Measurements from ENCODE around the gene EPB41L4A.
"Not testable (repeated sequence)": the region's sequence is repeated elsewhere in the genome, so short reads cannot be mapped to it uniquely, and the experiment has no call there.

Gene EPB41L4A

DNA sequence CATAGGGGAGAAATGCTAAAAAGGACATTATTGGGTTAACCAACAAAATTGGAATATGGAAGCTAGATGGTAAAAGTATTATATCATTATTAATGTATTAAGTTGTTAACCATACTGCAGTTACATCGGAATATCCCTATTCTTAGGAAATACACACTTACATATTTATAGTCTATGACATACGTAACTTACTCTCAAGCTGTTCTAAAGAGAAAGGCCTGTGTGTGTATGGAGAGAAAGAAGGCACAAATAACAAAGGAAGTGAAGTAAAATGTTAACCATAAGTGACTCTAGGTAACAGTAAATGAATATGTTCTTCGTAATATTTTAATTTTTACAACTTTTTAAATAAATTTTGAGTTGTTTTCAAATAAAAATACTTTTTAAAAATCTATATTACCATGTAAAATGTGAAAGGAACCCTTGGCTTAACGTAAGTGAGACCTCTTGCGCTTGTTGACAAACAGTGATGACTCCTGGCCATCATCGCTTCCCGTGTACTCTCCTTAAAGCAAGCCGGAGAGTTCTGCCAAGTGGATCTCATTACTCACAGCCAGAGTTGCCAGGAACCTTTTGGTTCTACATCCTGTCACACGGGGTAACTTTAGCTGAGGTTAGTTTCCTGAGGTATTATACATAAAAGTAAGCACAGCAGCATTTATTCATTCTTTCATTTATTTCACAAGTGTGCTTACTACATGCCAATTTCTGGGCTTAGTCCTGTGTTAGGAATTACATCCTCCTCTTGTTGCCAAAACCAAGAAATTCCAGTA lies 165.4 kb downstream of the EPB41L4A start:
- Mint-ChIP-seq H3K9me3 (no peaks in the 10 kb centered on the region), H3K36me3 (ENCODE audit: low read depth) (no peaks in the 10 kb centered on the region)

DNA sequence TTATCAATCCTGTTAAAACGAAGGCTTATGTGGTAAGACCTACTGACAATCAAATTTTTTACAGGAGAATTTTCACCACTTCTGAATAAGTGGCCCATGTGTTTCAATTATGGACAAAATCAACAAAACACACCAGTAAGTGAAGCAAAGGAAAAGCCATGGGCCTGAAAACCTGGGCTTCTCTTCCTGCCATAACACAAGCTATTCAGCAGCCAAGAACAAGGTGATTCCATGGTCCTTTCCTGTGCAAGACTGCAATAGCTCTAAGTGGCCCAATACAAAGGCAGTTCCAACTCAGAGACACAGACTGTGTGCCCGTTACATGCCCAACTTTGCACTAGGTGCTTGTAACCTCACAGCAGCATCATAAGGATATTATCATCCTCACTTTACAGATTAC lies 168.5 kb downstream of the EPB41L4A start:
- Mint-ChIP-seq H3K4me1 (ENCODE audit: low read depth) (no peaks in the 10 kb centered on the region), H3K27me3 (ENCODE audit: low read depth) (peaks cover 7% of the 10 kb centered on the region), H3K27ac (no peak overlapping the region), H3K4me3 (no peak overlapping the region), H3K9me3 (no peaks in the 10 kb centered on the region), H3K36me3 (ENCODE audit: low read depth) (no peaks in the 10 kb centered on the region)

More for the DNA sequence above, 165.4 kb downstream of the EPB41L4A start:
- Mint-ChIP-seq H3K27ac (no peak overlapping the region), H3K4me1 (ENCODE audit: low read depth) (no peaks in the 10 kb centered on the region), H3K27me3 (ENCODE audit: low read depth) (peaks cover 7% of the 10 kb centered on the region), H3K4me3 (no peak overlapping the region)

DNA sequence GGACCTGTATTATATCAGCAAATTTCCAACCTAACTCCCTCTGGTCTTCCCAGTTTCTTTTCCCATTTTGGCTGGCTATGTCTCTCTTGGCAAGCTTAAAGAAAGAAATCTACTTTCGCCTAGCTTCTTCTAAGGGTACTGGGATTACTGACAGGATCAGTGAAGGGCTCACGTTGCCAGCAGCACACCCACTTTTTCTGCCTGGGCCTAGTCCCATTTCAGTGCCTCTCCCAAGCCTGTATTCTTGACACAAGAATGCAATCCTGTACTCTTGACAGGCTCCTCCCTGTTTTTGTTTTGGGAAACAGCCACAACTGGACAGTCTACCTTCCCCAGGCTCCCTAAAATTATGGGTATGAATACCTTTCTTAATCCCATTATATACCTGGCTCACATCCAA lies 170.5 kb downstream of the EPB41L4A start:
- Mint-ChIP-seq H3K4me3 (no peak overlapping the region), H3K27me3 (ENCODE audit: low read depth) (peaks cover 15% of the 10 kb centered on the region), H3K36me3 (ENCODE audit: low read depth) (no peaks in the 10 kb centered on the region), H3K4me1 (ENCODE audit: low read depth) (no peaks in the 10 kb centered on the region), H3K27ac (no peak overlapping the region), H3K9me3 (no peaks in the 10 kb centered on the region)

DNA sequence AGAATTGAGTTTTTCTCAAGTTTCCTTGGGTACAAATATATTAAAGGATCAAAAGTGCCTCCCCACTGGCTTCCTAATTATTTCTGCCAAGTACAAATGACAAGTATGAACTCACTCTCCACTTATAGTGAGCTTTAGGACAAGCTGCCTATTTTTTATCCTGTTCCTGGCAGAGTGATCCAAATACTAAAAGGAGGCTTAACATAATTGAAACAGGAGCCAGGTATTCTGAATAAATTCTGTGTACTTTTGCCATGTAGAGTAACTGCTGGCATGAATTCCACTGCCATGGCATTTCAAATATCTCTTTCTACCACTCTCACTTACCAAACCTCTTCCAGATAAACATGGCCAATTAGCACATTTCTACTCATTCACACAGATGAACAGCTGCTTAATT lies 171.1 kb downstream of the EPB41L4A start:
- H3K9me3 Mint-ChIP-seq: no peaks in the 10 kb centered on the region
- H3K4me3 Mint-ChIP-seq: no peak overlapping the region
- H3K4me1 Mint-ChIP-seq (ENCODE audit: low read depth): no peaks in the 10 kb centered on the region
- H3K27ac Mint-ChIP-seq: no peak overlapping the region
- peaks cover 15% of the 10 kb centered on the region for H3K27me3 Mint-ChIP-seq (ENCODE audit: low read depth)
- no peaks in the 10 kb centered on the region for H3K36me3 Mint-ChIP-seq (ENCODE audit: low read depth)

DNA sequence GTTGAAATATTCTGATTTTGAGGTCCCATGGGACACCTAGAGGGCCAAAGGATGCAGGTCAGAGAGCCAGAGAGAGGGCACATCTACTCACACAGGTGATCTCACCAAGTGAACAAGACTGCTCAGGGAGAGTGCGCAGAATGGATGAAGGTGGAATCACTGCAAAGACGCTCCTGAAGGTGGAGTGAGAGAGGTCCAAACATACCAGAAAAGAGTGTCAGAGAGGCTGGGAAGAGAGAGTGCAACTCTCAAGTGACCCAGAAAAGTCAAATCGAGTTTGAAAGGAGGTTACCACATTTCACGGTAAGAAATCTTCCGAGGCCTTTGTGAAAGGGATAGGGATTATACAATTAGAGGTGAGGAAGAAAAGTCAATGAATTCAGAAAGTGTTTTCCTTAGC lies 173.4 kb downstream of the EPB41L4A start:
- Mint-ChIP-seq H3K4me1 (ENCODE audit: low read depth) (no peaks in the 10 kb centered on the region), H3K27ac (no peak overlapping the region), H3K9me3 (no peaks in the 10 kb centered on the region), H3K4me3 (no peak overlapping the region), H3K27me3 (ENCODE audit: low read depth) (peaks cover 15% of the 10 kb centered on the region), H3K36me3 (ENCODE audit: low read depth) (no peaks in the 10 kb centered on the region)

DNA sequence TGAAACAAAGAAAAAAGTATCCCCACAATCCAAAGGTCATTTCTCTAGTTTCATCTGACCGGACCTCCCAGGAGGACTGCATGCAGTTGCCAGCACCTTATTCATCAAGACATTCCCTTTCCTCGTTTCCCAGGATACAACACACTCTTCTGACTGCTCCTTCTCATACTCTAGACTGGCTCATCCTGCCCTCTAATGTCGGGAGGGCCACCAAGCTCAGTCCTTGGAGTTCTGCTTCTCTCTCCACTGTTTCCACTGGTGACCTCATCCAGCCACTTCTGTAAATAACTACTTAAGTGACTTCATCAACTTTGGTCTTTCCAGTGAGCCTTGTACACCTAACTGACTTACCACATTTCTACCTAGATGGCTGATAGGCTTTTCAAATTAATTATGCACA lies 179.1 kb downstream of the EPB41L4A start:
- Mint-ChIP-seq H3K4me3 (no peak overlapping the region), H3K27ac (no peak overlapping the region), H3K4me1 (ENCODE audit: low read depth) (no peaks in the 10 kb centered on the region), H3K36me3 (ENCODE audit: low read depth) (no peaks in the 10 kb centered on the region), H3K27me3 (ENCODE audit: low read depth) (peaks cover 6% of the 10 kb centered on the region), H3K9me3 (no peaks in the 10 kb centered on the region)

DNA sequence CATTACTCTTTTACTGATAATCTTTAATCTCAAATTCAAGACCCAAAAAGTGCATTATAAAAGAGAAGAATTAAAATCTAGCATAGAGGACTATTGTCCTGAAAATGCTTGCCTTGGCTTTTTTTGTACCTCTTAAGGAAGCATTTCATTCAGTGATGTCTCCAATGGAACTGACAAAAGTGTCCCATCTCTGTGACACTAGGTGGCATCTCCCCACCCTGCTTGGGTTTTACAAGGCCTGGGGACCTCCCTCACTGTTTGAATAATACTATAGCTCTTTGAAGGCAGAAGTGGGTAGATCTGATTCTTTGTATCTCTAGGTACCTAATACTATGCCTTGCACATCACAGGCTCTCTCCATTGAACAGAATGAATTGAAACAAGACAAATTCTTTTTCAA lies 180.6 kb downstream of the EPB41L4A start:
- no peak overlapping the region for H3K4me3 Mint-ChIP-seq
- no peaks in the 10 kb centered on the region for H3K9me3 Mint-ChIP-seq
- H3K4me1 Mint-ChIP-seq (ENCODE audit: low read depth): no peaks in the 10 kb centered on the region
- H3K27me3 Mint-ChIP-seq (ENCODE audit: low read depth): no peaks in the 10 kb centered on the region
- no peaks in the 10 kb centered on the region for H3K36me3 Mint-ChIP-seq (ENCODE audit: low read depth)
- H3K27ac Mint-ChIP-seq: no peak overlapping the region

DNA sequence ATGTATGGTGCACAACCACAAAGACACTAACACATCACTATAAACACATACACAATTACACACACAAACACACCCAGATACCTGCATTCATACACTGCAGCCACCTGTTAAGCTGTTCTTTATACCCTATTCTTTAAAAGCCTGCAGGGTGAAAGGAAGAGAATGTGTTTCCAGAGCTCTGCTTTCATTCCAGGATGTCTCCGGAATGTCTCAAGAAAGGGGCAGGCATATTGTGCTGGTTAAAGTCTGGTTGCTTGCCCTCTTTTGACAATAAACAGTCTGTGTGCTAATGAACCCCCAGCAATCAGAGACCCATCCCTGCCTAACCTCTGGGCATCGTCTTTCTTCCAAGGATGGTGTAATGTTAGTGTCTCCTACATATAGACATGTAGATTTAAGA lies 181.6 kb downstream of the EPB41L4A start:
- no peaks in the 10 kb centered on the region for H3K36me3 Mint-ChIP-seq (ENCODE audit: low read depth)
- H3K9me3 Mint-ChIP-seq: no peaks in the 10 kb centered on the region
- H3K4me3 Mint-ChIP-seq: no peak overlapping the region
- no peaks in the 10 kb centered on the region for H3K27me3 Mint-ChIP-seq (ENCODE audit: low read depth)
- no peaks in the 10 kb centered on the region for H3K4me1 Mint-ChIP-seq (ENCODE audit: low read depth)
- no peak overlapping the region for H3K27ac Mint-ChIP-seq

DNA sequence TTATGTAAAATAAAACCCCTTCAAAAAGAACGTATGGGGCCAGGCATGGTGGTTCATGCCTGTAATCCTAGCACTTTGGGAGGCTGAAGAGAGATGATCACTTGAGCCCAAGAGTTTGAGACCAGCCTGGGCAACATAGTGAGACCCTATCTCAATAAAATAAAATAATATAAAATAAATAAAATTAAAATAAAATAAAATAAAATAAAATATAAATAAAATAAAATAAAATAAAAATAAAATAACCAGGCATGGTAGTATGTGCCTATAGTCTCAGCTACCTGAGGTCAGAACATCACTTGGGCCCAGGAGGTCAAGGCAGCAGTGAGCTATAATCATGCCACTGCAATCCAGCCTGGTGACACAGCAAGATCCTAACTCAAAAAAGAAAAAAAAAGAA lies 185.1 kb downstream of the EPB41L4A start:
- Mint-ChIP-seq H3K27me3 (ENCODE audit: low read depth) (no peaks in the 10 kb centered on the region), H3K9me3 (no peaks in the 10 kb centered on the region), H3K4me1 (ENCODE audit: low read depth) (no peaks in the 10 kb centered on the region), H3K36me3 (ENCODE audit: low read depth) (no peaks in the 10 kb centered on the region), H3K27ac (no peak overlapping the region), H3K4me3 (no peak overlapping the region)

DNA sequence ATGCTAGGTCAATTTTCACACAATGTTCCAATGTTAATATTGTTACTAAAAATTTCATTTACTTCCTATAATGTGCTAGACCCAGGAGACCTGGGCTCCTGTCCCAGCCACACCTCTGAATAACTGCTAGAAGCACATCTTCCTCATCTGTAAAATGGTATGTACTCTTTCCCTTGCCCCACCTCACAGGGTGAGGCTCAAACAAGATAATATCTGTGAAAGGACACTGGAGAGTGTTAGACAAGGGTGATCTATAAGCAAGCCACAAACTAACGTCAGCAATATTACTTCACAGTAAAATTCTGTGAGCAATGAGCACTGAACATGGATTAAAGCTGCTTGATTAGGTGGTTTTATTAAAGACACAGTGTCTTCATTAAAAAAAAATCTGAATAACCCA lies 186.4 kb downstream of the EPB41L4A start:
- H3K4me1 Mint-ChIP-seq (ENCODE audit: low read depth): no peaks in the 10 kb centered on the region
- no peaks in the 10 kb centered on the region for H3K36me3 Mint-ChIP-seq (ENCODE audit: low read depth)
- H3K9me3 Mint-ChIP-seq: no peaks in the 10 kb centered on the region
- no peak overlapping the region for H3K4me3 Mint-ChIP-seq
- H3K27me3 Mint-ChIP-seq (ENCODE audit: low read depth): no peaks in the 10 kb centered on the region
- H3K27ac Mint-ChIP-seq: no peak overlapping the region

DNA sequence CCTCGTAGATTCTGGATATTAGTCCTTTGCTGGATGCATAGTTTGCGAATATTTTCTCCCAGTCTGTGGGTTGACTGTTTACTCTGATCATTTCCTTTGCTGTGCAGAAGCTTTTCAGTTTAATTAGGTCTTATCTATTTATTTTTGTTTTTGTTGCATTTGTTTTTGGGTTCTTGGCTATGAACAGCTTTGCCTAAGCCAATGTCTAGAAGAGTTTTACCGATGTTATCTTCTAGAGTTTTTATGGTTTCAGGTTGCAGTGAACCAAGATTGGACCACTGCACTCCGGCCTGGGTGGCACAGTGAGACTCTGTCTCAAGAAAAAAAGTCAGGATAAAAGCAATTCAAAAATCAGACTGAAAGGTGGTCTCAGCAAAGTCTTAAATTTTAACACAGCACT lies 188.5 kb downstream of the EPB41L4A start:
- Mint-ChIP-seq H3K27me3 (ENCODE audit: low read depth) (no peaks in the 10 kb centered on the region), H3K36me3 (ENCODE audit: low read depth) (no peaks in the 10 kb centered on the region), H3K9me3 (no peaks in the 10 kb centered on the region), H3K27ac (no peak overlapping the region), H3K4me3 (no peak overlapping the region), H3K4me1 (ENCODE audit: low read depth) (no peaks in the 10 kb centered on the region)

DNA sequence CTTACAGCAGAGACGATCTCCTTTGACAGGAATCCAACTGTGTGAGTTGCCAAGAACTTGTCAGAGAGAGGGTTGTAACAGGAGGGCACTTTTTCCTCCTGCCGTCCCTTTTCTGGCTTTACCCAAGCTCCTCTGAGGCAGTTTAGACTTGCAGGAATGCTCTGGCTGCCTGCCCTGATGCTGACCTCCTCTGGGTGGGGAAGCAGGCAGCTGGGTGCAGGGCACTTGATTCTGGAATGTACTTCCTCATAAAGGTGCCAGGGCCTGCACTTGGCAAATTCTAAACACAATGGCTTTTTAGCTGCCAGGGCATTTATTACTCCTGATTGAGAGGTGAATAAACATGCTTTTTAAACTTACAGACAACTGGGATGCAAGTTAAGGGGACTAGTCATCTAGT lies 190.4 kb downstream of the EPB41L4A start:
- Mint-ChIP-seq H3K36me3 (ENCODE audit: low read depth) (no peaks in the 10 kb centered on the region), H3K4me1 (ENCODE audit: low read depth) (no peaks in the 10 kb centered on the region), H3K9me3 (no peaks in the 10 kb centered on the region), H3K27me3 (ENCODE audit: low read depth) (no peaks in the 10 kb centered on the region), H3K27ac (no peak overlapping the region), H3K4me3 (no peak overlapping the region)

DNA sequence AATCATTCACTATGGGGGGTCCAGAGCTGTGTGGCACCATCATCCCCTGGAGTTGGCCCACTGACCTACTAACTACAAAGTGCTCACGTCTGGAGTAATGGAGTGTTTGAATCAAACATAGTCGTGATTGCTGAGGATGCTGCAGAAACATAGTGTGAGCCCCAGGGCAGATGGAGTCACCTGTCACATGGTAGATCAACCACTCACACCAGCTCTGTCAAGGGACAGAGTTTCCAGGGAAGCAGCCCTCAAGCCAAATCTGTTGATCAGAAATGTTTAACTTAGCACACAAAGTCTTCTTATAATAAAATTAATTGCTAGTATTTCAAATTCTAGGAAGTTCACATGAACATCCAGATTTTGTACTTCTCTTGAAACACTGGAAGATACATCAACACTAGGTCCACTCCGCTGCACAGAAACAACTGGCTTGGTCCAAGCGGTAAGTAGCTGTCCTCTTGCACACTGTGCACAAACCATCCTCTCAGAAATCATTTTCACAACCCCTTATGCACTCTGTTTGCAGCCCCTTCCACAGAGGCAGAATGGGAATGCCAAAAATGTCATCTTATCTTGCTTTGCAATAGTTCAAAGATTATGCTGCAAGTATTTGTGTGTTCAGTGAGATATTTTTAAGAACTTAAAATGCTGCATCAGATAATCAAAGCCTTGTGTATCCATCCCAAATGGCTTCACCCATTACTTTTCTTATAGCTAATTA lies 191.0 kb downstream of the EPB41L4A start:
- Mint-ChIP-seq H3K36me3 (ENCODE audit: low read depth) (no peaks in the 10 kb centered on the region), H3K9me3 (no peaks in the 10 kb centered on the region), H3K4me3 (no peak overlapping the region), H3K27ac (no peak overlapping the region), H3K4me1 (ENCODE audit: low read depth) (no peaks in the 10 kb centered on the region), H3K27me3 (ENCODE audit: low read depth) (no peaks in the 10 kb centered on the region)

DNA sequence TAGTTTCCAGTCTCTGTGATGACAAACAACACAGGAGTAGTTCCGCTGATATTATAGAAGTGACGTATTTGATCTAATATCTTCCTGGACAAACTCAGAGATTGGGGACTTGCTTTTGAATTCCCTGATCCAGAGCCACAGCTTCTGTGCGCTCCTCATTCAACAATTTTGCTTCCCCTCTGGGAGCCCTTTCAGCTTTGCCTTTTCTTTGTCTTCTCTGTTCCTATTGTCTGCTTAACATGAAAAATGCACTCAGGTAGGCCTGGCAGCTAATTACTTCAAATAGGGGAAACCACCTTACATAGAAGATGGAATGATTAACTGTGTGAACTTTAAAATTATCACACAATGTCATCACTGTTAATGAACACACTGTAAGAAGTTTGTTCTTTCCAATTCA lies 192.9 kb downstream of the EPB41L4A start:
- Mint-ChIP-seq H3K4me3 (no peak overlapping the region), H3K27ac (no peak overlapping the region), H3K4me1 (ENCODE audit: low read depth) (no peaks in the 10 kb centered on the region), H3K27me3 (ENCODE audit: low read depth) (no peaks in the 10 kb centered on the region), H3K36me3 (ENCODE audit: low read depth) (no peaks in the 10 kb centered on the region), H3K9me3 (no peaks in the 10 kb centered on the region)

DNA sequence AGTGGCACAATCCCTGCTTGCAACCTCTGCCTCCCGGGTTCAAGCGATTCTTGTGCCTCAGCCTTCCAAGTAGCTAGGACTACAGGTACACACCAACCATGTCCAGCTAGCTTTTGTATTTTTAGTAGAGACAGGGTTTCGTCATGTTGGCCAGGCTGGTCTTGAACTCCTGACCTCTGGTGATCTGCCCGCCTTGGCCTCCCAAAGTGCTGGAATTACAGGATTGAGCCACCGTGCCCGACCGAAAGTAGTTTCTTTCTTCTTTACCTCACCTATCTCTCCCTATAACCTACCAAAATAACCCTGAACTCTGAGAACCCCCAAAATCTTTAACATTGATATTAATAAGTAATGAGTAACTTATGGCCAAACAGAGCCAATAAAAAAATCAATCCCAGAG lies 196.1 kb downstream of the EPB41L4A start:
- not testable (repeated sequence) for H3K4me1 Mint-ChIP-seq (ENCODE audit: low read depth); H3K27me3 Mint-ChIP-seq (ENCODE audit: low read depth); H3K4me3 Mint-ChIP-seq; H3K36me3 Mint-ChIP-seq (ENCODE audit: low read depth); H3K9me3 Mint-ChIP-seq; H3K27ac Mint-ChIP-seq

Data from T-helper 1 cell treated with Interleukin-12 subunit alpha and Interleukin-12 subunit beta and Interleukin-4 antibody, amounts not matched to agents 30 μg/mL and 1 μg/mL, for 36 hours (primary cell).